Activated CD8-positive, alpha-beta memory T cell treated with anti-CD3 and anti-CD28 coated beads, Interleukin-2, amount 50 U/mL, for 1 hour (primary cell): ENCODE measurements around the gene MKNK1.

Source experiments
- DNase-seq: peaks from one replicate; pipeline ENCODE4 v3.0.0-alpha.2; 2020; ENCODE audit errors: extremely low read depth

The MKNK1 gene

DNA sequence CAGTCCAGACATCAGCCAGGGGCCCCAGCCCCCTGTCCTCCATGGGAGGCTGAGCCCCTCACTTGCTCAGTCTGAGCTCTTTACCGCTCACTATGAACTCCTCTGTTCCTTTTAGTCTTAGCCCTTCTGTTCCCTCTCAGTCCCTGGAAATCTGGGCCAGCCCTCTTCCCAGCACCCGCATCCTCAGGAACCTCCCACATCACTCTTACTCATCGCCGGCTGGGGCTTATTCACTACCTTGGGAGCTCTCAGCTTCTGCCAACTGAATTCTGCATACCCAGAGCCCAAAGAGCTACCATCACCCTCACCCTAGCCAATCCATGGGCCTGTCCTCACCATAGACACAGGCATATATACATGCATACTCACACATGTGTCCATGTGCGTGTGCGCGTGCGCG lies 64.1 kb downstream of the MKNK1 start:
- DNase-seq: no peak

DNA sequence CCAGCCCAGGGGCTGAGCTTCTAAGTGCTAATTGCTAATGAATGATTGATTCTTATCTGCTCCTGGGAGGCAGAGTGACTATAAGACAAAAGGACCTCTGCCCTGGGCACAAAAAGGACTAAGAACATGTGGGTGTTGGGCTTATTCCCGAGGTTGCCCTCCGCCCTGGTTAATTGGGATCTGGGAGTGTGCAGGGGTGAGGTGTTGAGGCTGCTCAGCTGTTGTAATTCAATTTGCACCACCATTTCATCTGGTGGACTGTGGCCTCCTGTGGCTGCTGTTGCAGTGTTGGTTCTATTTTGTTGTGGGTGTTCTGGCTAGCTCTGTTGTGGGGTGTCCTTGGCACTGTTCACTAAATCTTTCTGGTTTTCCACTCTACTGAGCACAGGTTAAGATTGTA lies 65.9 kb downstream of the MKNK1 start:
- no peak for DNase-seq

DNA sequence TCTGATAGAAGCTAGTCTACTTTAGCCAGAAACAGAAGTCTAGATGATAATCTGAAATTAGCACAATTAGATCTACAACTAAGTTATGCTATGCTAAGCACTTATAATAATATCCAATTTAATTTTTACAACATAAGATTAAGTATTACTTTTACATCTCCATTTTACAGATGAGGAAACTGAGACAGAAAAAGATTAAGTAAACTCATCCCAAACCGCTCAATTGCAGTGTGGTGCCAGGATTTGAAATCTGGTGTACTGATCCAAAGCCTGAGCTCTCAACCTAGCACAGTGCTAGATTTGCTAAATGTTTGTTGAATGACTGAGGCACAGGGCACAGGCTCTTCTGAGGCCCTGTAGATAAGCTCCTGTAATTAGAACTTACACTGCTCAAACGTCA lies 66.4 kb downstream of the MKNK1 start:
- no peak for DNase-seq

DNA sequence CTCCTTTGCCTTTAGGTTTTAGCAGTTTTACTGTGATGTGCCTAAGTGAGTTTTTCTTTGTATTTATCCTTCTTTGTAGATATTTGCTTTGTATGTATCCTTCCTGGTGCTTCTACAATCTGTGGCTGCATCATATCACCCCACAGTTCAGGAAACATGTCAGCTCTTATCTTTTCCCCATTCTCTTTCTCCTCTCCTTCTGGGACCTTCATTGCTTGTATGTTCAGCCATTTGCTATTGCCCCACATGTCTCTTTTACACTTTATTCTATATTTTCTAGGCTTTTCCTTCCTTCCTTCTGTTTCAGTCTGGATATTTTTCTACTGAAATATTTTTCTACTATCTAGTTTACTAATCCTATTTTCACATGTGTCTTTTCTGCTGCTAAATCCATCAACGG lies 67.5 kb downstream of the MKNK1 start:
- DNase-seq: no peak

DNA sequence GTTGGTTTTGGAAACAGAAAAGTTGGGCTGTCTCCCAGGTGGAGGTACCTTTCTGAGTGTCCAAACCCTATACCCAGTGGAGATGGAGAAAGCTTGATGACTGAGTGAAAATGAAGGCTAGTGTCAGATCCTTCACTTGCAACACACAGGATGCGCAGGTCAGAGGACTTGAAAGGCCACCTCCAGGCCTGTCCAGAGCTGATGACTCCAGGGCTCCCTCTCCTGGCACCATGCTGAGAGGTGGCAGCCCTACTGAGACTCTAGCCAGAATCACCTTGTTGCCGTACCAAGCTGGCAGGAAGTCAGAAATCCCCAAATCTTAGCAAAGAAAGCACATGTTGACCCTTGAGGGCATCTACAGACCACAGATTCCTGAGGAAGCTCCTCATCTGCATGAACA lies 69.0 kb downstream of the MKNK1 start:
- DNase-seq: no peak

DNA sequence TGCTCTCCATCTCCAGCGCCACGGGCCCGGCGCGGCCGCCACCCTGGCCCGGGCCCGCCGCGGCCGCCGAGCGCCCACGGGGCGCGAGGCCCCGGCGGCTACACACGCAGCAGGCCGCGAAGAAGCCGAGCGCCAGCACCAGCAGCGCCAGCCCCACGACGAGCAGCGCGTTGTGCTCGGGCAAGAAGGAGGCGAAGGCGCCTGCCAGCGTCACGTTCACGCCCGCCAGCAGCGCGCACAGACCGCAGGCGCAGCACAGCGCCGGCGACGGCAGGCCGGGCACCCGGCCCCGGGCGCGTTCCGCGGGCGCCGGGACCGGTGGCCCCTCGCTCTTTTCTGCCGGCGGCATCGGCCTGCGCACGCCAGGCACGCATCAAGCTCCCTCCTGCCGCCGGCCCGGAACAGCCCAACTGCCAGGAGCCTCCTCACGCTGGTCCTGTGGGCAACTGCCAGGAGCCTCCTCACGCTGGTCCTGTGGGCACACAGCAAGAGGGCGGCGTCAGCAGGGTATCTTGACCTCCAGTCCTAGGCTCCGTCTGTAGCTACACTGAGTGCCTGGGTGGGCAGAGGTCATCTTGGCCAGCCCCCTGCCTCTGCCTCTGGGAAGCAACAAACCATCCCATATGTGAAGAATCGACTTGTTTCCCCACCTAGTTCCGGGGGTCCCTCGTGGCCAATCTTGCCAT lies 70.7 kb downstream of the MKNK1 start:
- DNase-seq: no peak

DNA sequence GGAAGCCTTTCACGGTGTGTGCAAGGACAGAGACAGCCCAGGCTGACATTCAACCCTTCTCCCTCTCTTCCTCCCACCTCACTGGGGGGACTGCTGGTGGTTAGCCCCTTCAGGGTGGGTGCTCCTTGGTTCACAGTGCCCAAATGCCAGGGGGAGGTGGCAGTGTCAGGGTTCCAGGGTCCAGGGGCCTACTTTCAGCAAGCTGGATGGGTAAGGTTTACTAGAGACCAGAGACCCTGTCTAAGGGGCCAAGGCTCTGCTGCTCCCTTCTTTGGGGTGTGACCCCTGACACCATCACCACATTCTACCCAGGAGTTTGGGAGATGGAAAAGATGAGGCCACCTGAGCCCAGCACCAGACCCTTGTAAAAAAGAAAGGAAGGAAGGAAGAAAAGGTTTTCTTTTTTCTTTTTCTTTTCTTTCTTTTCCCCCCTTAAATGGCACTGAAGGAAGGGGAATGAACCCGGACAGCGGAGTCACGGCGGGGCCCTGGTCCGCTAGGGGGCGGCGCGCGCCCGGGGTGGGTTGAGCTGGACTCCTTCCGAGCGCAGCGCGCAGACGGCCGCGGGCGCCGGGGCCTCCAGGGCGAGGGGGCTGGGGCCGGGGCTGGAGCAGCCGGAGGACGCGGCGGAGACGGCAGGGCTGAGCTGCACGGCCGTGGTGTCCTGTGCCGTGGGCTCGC lies 71.4 kb downstream of the MKNK1 start:
- DNase-seq: no peak

DNA sequence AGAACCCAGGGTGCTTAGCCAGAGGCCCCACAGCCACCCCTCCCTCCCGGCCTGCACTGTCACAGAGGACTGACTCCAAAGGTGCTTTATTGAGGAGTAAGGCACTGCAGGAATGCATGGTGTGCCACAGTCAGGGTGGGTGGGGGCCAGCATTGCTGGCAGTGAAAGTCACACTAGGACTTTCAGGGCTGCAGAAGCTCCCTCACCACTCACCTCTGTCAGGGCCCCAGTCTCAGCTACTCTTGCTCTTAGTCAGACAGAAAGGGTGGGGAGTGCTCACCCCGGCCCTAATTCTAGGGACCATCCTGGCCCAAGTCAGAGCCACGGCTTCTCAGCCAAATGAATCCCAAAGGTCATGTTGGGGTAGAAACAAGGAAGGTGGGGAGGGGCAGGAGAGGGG lies 72.0 kb downstream of the MKNK1 start:
- DNase-seq: no peak

DNA sequence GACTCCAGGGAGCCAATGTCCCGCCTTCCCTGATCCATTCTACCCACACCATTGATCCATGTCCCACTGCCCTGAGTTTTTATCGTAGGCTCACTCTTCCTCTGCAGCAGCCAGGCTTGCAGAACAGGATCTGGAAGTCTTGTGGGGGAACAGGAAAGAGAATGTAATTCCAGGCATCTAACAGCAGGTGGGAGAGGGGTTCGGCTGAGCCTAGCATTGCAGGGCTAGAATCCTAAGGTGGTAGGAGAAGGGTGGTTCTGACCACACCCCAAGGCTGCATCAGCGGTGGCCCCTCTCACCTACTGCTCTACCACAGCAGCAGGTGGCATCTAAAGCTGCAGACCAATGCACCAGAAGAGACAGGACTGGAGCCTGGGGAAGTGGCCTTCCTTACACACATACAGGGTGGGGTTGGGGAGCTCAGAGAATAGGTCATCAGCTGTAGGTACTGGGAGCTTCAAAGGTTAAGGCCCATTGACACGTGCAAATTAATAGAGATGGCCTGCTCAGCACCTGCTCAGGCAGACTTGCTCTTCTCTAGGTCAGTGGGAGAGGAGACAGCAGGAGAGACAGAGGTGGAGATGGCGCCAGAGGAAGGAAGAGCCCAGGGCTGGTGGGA lies 73.2 kb downstream of the MKNK1 start:
- DNase-seq: no peak

DNA sequence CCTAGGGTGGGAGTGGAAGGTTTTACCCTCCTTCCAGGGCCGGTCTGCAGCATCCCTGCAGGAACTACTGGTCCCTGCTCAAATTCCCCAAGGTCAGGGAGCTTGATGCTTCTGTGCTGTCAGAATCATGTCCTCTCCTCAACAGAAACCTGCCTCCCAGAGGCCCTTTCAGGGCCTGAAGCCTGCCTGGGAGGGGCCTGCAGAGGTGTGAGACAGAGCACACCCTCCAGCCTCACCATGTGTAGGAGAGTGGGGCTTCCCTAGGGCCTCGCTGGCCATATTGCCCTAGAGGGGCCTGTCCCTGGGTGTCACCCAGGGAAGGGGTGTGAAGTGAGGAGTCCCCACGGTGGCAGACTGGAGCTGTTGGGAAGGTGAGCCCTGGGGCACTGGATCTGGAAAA lies 73.8 kb downstream of the MKNK1 start:
- DNase-seq: no peak

DNA sequence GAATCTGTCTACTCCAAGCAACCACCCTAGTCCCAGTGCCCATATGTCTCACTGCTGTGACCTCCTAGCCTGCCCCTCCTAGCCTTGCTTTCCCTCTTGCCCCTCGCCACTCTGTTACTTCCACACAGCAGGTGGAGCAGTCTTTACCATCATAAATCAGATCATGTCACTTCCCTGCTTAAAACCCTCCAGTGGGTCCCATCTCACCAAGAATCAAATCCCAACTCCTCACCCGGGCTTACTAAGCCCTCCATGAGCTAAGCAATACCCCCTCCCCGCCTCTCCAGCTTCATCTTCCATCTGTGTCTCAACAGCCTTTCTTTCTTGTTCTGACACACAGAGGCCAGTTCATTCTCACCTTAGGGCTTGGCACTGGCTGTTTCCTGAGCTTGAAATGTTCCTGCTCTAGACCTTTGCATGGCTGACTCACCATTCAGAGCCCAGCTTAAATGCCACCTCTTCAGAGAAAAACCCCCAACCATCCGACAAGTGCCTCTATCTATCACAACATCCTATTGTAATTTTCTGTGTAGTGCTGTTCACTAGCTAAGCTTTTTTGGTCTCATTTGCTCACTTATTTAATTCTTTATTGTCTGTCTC lies 74.9 kb downstream of the MKNK1 start:
- no peak for DNase-seq

DNA sequence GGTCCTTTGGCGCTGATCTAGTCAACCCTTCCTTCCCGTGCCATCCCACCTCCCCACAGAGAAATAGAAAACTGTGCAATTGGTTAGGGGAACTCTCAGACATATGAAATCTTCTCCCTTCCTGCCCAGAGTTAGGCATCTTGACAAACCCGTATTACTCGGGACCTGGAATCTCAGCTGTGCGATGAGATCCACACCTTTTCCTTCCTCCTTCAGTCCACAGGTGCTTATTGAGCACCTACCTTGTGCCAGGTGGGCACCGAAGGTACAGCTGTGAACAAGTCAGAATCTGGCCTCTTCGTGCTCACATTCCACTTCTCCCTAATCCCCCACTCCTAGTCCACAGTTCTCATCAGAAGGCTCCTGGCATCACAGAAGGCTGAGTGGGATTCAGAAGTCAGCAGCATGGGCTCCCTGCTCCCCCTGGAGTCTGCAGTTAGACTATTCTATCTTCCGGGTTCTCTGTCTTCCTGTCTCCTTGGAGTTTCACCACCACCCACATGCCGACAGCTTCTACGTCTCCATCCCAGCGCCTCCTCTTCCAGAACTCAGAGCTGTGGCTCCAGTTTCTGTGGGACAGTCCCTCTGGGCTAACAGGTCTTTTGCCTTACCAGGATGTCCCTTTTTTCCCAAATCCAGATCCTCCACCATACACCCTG lies 75.6 kb downstream of the MKNK1 start:
- DNase-seq: no peak

DNA sequence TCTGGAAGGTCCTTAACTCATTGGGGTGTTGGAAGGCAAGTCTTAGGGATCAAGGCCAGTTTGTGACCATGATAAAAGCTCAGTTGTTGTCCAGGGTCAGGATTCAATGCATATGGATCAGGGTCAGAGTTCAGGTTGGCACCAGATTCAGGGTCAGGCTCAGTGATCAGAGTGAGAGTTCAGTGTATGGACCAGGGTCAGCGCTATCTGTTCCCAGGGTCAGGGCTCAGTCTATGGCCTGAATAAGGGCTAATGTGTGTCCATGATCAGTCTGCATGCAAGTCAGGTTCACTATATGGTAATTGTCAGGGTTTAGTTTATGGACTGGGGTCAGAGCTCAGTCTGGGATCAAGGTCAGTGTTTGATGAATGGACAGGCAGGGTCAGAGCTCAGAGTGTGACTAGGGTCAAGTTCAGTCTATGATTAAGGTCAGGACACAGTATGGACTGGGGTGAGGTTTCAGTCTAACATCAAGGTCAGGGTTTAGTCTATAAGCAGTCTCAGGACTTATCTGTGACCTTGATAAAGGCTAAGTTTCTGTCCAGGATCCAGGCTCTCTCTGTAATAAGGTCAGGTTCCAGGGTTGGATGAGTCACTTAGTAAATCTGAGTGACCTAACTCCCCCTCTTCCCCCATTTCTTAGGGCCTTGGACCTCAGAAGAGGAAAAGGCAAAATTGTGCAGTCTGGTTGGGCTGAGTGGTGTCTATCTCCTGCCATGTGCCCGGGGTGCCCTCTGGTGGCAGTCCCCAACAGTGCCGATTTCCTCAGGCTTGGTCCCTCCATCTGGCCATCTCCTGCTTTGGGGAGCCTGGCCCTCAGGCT lies 76.4 kb downstream of the MKNK1 start:
- DNase-seq: no peak

DNA sequence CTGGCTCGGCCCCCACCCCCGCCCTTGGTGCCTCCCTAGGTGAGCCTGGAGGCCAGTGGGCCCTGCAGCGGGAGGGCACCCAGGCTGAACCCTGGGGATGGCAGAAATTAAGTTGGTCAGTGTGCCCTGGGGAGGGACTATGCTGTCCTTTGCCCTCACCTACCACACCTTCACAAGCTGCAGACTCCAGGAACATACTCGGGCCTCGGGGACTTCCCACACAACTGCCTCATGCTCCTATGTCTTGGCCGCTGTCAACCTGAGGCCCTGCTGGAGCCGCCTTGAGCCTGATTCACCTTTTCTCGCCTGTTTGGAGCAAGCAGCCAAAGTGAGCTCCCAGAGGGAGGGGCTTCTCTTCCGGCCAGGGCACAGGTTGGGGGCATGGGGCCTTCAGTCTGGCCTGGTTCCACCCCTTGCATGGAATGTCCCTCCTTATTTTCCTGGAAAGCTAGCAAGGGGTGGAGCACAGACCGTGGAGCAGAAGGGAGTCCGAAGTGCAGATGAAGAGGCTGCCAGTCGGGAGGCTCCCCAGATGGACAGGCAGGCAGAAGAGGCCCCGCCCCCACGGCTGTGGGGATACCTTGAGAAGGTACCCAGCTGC lies 77.3 kb downstream of the MKNK1 start:
- DNase-seq: no peak

DNA sequence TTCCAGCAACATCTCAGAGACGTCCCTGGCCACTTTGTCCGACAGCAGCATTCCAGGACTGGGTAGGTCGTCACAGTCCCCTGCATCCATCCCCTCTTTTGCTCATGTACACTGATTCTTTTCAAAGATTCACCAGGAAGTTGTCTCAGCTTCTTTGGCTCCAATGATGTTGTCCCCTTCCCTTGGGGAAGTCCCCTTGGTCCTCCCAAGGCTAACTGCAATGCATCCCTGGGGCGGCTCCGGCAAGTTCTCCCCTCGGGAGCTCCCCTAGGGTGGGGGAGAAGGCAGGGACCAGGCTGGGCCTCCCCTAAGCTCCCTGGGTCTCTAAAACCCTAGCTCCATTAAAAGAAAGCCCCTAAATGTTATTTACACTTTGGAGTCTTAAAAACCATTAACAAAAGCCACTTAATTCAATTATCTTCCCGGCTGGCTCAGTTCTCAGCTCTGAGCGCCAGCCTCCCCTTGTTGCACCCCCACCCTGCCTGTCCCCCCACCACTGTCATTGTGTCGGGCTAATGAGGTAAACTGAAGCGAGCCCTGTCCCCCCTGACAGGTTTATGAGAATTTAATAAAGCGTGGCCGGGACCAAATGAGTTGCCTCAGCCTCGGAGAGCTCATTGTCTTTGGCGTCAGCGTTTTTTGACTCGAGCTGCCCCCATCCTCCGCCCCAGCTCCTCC lies 77.9 kb downstream of the MKNK1 start:
- DNase-seq: no peak

DNA sequence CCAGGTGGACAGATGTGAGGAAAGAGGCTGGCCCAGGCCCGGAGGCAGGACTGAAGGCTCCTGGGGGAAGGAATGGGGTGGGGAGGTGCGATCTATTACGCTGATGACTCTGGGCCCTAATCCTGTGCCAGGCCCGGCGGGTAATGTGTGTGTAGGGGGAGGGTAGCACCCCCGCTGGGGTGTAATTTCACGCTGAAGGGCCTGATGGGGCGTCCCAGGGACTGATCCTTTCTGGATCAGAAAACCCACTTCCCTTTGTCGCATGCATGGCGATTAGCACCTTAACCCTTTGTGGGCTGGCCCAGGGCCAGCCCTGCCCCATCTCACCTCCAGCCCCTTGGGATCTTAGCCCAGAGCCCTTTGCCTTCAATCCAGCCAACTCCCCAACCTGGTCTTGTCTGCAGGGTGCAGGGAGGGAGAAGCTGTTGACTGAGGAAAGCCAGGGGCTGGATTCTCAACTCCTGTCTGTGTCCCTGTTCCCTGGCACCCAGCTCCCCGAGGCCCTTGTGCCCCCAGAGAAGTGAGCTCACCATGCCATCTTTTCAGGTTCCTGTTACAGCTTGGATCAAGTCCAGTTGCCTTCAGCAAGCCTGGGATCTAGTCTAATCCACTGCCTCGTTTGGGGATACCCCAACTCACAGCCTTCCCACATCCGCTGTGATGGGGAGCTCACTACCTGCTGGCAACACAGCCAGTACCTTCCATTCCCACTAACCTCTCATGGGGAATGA lies 78.7 kb downstream of the MKNK1 start:
- DNase-seq: no peak

DNA sequence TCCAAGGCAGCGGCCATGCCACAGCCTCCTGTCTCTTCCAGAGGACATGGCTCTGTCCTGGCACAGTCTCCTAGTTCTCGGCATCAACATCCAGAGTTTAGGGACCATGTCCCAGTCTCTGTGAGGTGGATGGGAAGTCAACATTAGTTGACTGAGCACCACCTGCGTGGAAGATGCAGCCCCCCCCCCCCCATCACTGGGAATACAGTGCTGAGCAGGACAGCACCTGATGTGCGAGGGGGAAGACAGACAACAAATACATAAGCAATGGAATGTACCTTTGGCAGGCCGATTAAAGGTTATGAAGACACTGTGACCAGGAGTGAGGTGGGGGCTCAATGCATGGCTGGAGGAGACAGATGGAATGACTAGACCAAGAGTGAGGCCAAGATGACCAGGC lies 79.2 kb downstream of the MKNK1 start:
- DNase-seq: no peak

DNA sequence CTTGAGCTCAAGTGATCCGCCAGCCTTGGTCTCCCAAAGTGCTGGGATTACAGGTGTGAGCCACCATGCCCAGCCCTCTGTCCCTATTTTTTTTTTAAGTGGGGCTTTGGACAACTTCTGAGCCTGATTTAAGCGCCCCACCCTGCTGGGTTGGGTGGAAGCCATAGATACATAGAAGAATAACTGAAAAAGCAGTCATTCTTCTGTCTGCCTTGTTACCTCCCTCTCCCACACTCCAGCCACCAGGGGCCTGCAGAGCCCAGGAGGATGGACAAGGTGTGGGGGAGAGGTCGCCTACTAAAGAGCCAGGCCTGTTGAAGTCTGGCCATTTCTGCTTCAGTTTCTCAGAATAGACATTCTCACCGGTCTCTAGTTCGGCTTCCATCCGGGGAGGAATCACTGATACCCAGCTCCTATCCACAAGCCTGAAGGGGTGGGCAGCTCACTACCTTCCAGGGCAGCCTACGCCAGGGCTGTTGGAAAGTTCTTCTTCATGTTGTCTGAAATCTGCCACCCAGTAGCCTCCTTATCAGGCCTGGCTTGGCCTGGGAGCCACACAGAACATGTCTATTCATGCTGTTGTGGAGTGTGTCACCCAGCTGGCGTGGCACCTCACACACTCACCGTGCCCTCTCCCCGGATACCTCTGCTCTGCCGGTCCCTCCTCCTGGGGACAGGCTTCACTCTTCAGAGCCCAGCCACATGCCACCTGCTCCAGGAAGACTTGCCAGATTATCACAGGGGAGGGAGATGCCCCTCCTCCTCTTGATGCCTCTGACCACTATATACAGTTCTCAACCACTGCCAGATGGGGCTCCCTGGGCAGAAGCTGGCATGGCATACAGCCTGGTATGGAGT lies 80.3 kb downstream of the MKNK1 start:
- DNase-seq: no peak

DNA sequence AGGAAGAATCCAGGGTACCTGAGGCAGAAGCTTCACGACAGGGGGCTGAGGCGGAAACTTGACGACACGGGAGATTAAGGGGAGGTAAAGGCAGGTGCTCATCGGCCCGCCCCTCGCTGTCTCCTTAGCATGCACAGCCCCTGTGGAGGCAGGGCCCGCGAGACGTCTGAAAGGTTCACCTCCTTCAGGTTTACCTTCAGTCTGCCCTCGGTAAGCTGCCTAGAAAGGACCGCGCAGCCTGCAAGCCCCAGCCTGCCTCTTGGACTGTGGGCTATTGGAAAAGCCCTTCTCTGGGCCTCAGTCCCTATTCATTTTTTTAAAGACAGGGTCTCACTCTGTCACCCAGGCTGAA lies 81.1 kb downstream of the MKNK1 start:
- DNase-seq: no peak
